Fibroblast of pulmonary artery (primary cell): Measurements from ENCODE around the gene TEX44.
A peak's percentile ranks its signal among the peaks of the same experiment; 100 is the strongest.

Experiments
- DNase-seq: peaks from one replicate; pipeline ENCODE4 v3.0.0-alpha.2; 2010; ENCODE audit warnings: low read depth
- H3K4me3 ChIP-seq: replicated peaks from 2 replicates; pipeline ENCODE4 v1.5.1; 2011; ENCODE audit warnings: low read depth, mild to moderate bottlenecking, control low read depth, low read length, moderate library complexity
- TF ChIP-seq, protein P1 (sequence below): IDR thresholded peaks from 2 replicates; pipeline ENCODE4 v1.5.1; 2011; ENCODE audit warnings: mild to moderate bottlenecking, control low read depth, low read length, inconsistent platforms; ENCODE audit errors: missing control alignments

TEX44 gene

DNA sequence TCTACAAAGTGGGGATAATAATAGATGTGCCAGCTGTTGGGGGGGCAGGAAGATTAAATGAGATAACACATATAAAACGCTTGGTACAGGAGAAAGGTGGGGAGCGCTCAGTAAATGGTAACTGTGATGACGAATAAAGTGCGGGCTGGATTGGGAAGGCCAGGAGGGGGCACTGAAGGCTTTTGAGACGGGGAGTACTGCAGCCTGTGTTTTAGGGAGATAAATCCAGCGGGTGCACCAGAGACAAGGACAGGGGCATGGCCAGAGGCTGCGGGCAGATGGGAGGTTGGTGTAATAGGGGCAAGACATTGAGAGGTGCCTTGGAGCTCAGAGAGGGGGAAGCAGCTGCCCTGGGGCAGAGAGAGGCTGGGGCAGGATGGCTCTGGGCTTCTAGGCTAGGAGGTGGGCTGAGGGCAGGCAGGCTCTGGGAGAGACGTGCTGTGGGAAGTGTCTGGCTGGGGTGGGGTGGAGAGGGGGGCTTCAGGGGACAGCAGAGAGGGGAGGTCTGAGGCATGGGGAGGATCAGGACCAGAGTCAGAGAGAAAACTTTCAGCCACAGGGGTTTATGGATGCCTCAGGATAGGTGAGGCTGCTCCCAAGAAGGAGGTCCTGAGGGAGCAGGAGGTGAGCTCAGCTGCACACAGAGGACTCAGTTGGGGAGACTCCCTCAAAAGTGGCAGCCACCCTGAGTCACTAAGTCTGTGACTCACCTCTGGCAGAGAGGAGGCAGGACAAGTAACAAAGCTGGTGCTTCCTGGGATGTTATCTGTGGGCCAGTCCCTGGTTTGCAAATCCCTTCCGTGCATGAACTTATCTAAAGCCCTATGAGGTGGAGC, 18.8 kb downstream of the TEX44 start:
- H3K4me3 ChIP-seq = no peak overlapping the region
- DNase-seq = peak; percentile 49
- TF ChIP-seq, protein P1, sequence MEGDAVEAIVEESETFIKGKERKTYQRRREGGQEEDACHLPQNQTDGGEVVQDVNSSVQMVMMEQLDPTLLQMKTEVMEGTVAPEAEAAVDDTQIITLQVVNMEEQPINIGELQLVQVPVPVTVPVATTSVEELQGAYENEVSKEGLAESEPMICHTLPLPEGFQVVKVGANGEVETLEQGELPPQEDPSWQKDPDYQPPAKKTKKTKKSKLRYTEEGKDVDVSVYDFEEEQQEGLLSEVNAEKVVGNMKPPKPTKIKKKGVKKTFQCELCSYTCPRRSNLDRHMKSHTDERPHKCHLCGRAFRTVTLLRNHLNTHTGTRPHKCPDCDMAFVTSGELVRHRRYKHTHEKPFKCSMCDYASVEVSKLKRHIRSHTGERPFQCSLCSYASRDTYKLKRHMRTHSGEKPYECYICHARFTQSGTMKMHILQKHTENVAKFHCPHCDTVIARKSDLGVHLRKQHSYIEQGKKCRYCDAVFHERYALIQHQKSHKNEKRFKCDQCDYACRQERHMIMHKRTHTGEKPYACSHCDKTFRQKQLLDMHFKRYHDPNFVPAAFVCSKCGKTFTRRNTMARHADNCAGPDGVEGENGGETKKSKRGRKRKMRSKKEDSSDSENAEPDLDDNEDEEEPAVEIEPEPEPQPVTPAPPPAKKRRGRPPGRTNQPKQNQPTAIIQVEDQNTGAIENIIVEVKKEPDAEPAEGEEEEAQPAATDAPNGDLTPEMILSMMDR = peak; percentile 41

- TF ChIP-seq, protein P1 = no peak
- no peak overlapping the region for H3K4me3 ChIP-seq
- DNase-seq = peak; percentile 80
These were observed 19.4 kb downstream of the TEX44 start for GRCh38 chr2:231612109-231612455.

- no peak overlapping the region for H3K4me3 ChIP-seq
- TF ChIP-seq, protein P1 = peak; percentile 78
These were observed 20.0 kb downstream of the TEX44 start for GRCh38 chr2:231612456-231613330.

GRCh38 chr2:231613331-231613662, 20.6 kb downstream of the TEX44 start:
- TF ChIP-seq, protein P1 = no peak
- H3K4me3 ChIP-seq = no peak overlapping the region
- DNase-seq = peak; percentile 32

More at GRCh38 chr2:231612456-231613330, 20.0 kb downstream of the TEX44 start:
- peak; percentile 94 for DNase-seq

DNA sequence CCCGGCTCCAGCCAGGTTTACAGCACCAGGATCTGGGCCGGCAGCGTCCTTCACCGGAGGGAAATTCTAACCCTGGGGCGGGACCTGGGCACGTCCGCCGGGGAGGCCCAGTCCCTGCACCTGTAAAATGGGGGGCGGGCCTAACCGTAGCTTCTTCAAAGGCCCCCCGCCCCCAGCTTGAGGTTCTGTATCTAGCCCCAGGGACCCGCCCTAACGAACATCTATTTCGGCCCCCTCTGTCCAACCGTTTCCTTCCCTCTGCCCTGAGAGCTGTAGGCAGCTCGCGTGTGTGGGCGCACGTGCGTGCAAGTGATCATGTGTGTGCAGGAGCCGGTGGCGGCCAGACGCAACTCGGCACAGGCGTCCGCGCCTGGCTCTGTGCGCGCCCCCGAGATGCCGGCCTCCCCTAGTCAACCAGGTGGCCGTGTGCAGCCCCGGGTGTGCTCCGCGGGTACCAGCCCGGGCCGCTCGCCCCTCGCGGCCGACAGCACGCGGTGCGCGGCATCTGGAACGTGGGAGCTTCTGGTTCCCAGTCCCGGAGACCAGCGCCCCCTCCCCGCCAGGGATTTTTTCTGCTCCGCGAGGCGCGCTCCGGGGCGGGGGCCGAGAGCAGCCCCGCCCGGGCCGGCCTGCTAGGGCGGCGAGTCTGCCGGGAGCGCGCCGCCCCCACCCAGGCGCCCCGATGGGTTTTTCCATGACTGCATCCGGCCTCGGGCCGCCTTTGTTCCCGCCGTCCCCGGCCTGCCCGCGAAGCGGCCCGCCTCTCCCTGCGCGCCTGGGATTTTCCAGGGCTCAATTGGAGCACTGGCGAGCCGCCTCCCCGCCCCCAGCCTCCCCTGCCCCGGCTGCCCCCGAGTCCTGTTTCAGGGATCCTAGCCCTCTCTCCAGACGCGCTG, 21.2 kb downstream of the TEX44 start:
- peak; percentile 82 for DNase-seq
- TF ChIP-seq, protein P1 = no peak
- peak overlapping the region; percentile 37 for H3K4me3 ChIP-seq

GRCh38 chr2:231614559-231615057, 21.9 kb downstream of the TEX44 start:
- TF ChIP-seq, protein P1 = no peak
- H3K4me3 ChIP-seq = peak overlapping the region; percentile 37
- DNase-seq = no peak
